ENCODE results near the gene CCN5. TPM values are rescaled to one million over a fixed set of nuclear protein-coding genes. Genes with fewer than 3 reads are reported as not detected.

CCN5 gene
- total and polyA plus RNA-seq, 2 of the 13 experiments (the other 11 are each of a cell fraction or from before 2014, with no cell fraction given) = 0.12 TPM; not detected in 1

GRCh38 chr20:44745598-44746366, 30.6 kb downstream of the CCN5 start, which contains the start of gene KCNK15 (continued):
- TF ChIP-seq ZNF800 (CRISPR knock-in tag; IDR thresholded peaks at IDR 0.05) (peak; percentile 92; the same call in 1 of the 2 replicates), MTF2 (CRISPR knock-in tag; IDR thresholded peaks at IDR 0.05; ENCODE audit: borderline replicate concordance) (peak; percentile 98), UBTF (CRISPR knock-in tag; IDR thresholded peaks at IDR 0.05) (peak; percentile 75), MBNL3 (CRISPR knock-in tag; conservative IDR thresholded peaks at IDR 0.05) (no peak), TFDP1 (CRISPR knock-in tag; IDR thresholded peaks at IDR 0.05; ENCODE audit: borderline replicate concordance) (peak; percentile 37; the same call in 1 of the 2 replicates), ZNF430 (CRISPR knock-in tag; IDR thresholded peaks at IDR 0.05) (0 out of 2 replicates have a peak, but pooled peaks have one; percentile 35), ZSCAN22 (CRISPR knock-in tag; IDR thresholded peaks at IDR 0.05) (no peak), POGK (CRISPR knock-in tag; conservative IDR thresholded peaks at IDR 0.05) (no peak), PCBP2 (optimal IDR thresholded peaks at IDR 0.05; ENCODE audit: low read depth, low read length, poor library complexity, severe bottlenecking) (peak; percentile 58), SRF (IDR thresholded peaks at IDR 0.05; ENCODE audit: low read depth, low read length) (no peak), HNRNPK (IDR thresholded peaks at IDR 0.05; ENCODE audit: low read depth, low read length, poor library complexity, severe bottlenecking) (peak; percentile 94), FOXO4 (CRISPR knock-in tag; conservative IDR thresholded peaks at IDR 0.05) (0 out of 2 replicates have a peak, but pooled peaks have one; percentile 67), IKZF4 (CRISPR knock-in tag; IDR thresholded peaks at IDR 0.05; ENCODE audit: borderline replicate concordance, low read depth, not compliant biosample characterization) (peak; percentile 50), HOXA5 (CRISPR knock-in tag; IDR thresholded peaks at IDR 0.05) (0 out of 2 replicates have a peak, but pooled peaks have one; percentile 22), BCL3 (CRISPR knock-in tag; IDR thresholded peaks at IDR 0.05) (0 out of 2 replicates have a peak, but pooled peaks have one; percentile 55)
